Measurements from ENCODE around the gene VTA1.

- TF ChIP-seq POLR2AphosphoS5 (IDR thresholded peaks at IDR 0.05; ENCODE audit: low read depth, low read length) (no peak), POLR2A (IDR thresholded peaks at IDR 0.05; ENCODE audit: low read depth, low read length) (no peak), TAF1 (IDR thresholded peaks at IDR 0.05; ENCODE audit: borderline replicate concordance, low read depth, low read length) (no peak)
Observed at GRCh38 chr6:142162780-142163179, 15.7 kb downstream of the VTA1 start.
